H1 (cell line): Measurements from ENCODE around the gene FOXP2. TPM values are rescaled to one million over a fixed set of nuclear protein-coding genes. Genes with fewer than 3 reads are reported as not detected.

Experiments used
- CTCF ChIA-PET: fragments of 300-600 bp; sonication (Branson Sonifier 250); formaldehyde crosslinking; loops from one replicate; lab custom pipeline; 2021; ENCODE audit not compliant: partially characterized antibody; lab: Charles Lee
- POLR2A ChIA-PET: fragments of 300-600 bp; sonication (Branson Sonifier 250); formaldehyde crosslinking; loops from one replicate; lab custom pipeline; 2021; ENCODE audit warnings: inconsistent platforms; ENCODE audit not compliant: partially characterized antibody; lab: Charles Lee
- DNase-seq, 2 experiments: peaks; one replicate each; pipeline versions ENCODE4 v3.0.0 to v3.0.0-alpha.2; 2010 to 2022; ENCODE audit warnings: low spot score in 2 of 2, low read depth in 1 of 2, mixed read lengths in 1 of 2
- FAIRE-seq: peaks from 2 replicates; lab custom pipeline; 2011; peaks lifted over from hg19 to GRCh38; lab: Jason Lieb, UNC
- H2AFZ ChIP-seq: 2 replicates; pipeline ENCODE4 v1.8.1; 2012; ENCODE audit warnings: low read length, inconsistent platforms
- H2AK5ac ChIP-seq: 2 replicates; pipeline ENCODE4 v1.6.1; 2013; ENCODE audit warnings: low read depth, low read length
- H2BK120ac ChIP-seq: replicated peaks from 2 replicates; pipeline ENCODE3; 2013; ENCODE audit warnings: low read depth, low read length, inconsistent platforms
- H2BK12ac ChIP-seq: 2 replicates; pipeline ENCODE4 v1.6.1; 2013; ENCODE audit warnings: low read depth, low read length
- H2BK15ac ChIP-seq: 2 replicates; pipeline ENCODE4 v1.6.1; 2013; ENCODE audit warnings: low read length
- H2BK20ac ChIP-seq: 2 replicates; pipeline ENCODE4 v1.6.1; 2013; ENCODE audit warnings: low read length
- H2BK5ac ChIP-seq: 2 replicates; pipeline ENCODE4 v1.6.1; 2013; ENCODE audit warnings: low read depth, low read length
- H3K14ac ChIP-seq: 2 replicates; pipeline ENCODE4 v1.6.1; 2013; ENCODE audit warnings: inconsistent platforms; ENCODE audit not compliant: insufficient read length
- H3K18ac ChIP-seq: 2 replicates; pipeline ENCODE4 v1.6.1; 2013; ENCODE audit warnings: low read length; ENCODE audit errors: extremely low read depth
- H3K23ac ChIP-seq: 2 replicates; pipeline ENCODE4 v1.6.1; 2013; ENCODE audit warnings: inconsistent platforms; ENCODE audit not compliant: insufficient read length
- H3K23me2 ChIP-seq: 2 replicates; pipeline ENCODE4 v1.6.1; 2013; ENCODE audit warnings: low read depth, low read length
- H3K27ac ChIP-seq: 2 replicates; pipeline ENCODE4 v1.6.1; 2011; ENCODE audit warnings: low read depth, low read length, inconsistent platforms
- H3K27me3 ChIP-seq, 4 experiments: replicated peaks in 1 of 4; 1 replicate in 1 of 4; 2 replicates in 3 of 4; pipeline versions ENCODE4 v1.6.1 to v1.8.1; 2011 to 2013; ENCODE audit warnings: low read length in 3 of 4, mild to moderate bottlenecking in 3 of 4, inconsistent platforms in 2 of 4, mixed read lengths in 2 of 4, moderate library complexity in 1 of 4; ENCODE audit not compliant: control insufficient read depth in 3 of 4, insufficient read depth in 3 of 4; ENCODE audit errors: extremely low read depth in 1 of 4
- H3K36me3 ChIP-seq, 4 experiments: 2 replicates each; pipeline versions ENCODE4 v1.6.1 to v1.8.1; 2011 to 2013; ENCODE audit warnings: mild to moderate bottlenecking in 4 of 4, low read length in 3 of 4, moderate library complexity in 2 of 4, control low read depth in 1 of 4, inconsistent platforms in 1 of 4; ENCODE audit not compliant: insufficient read depth in 4 of 4, control insufficient read depth in 2 of 4
- H3K4ac ChIP-seq: replicated peaks from 2 replicates; pipeline ENCODE3; 2013; ENCODE audit warnings: low read length, low read depth, mixed read lengths, inconsistent platforms; ENCODE audit not compliant: insufficient read length
- H3K4me1 ChIP-seq, 4 experiments: replicated peaks in 1 of 4; 1 replicate in 1 of 4; 2 replicates in 3 of 4; pipeline versions ENCODE4 v1.6.1 to v1.8.1; 2011 to 2013; ENCODE audit warnings: low read length in 3 of 4, inconsistent platforms in 2 of 4, mixed read lengths in 1 of 4; ENCODE audit not compliant: insufficient read depth in 4 of 4, control insufficient read depth in 3 of 4
- H3K4me2 ChIP-seq, 2 experiments: 2 replicates each; pipeline versions ENCODE4 v1.6.1 to v1.8.1; 2011 to 2013; ENCODE audit warnings: low read depth in 2 of 2, low read length in 2 of 2, control low read depth in 1 of 2, inconsistent platforms in 1 of 2, mild to moderate bottlenecking in 1 of 2; ENCODE audit not compliant: insufficient read depth in 1 of 2
- H3K4me3 ChIP-seq, 4 experiments: fragments of 200-600, 300-600 bp in 1 of 4; sonication (generic), shearing (Covaris generic), sonication (Bioruptor Twin) in 1 of 4; 2 replicates each; pipeline versions ENCODE4 v1.5.1 to v1.8.1; 2011 to 2016; ENCODE audit warnings: low read length in 4 of 4, low read depth in 3 of 4, control low read depth in 2 of 4, inconsistent platforms in 2 of 4, mild to moderate bottlenecking in 2 of 4, mixed read lengths in 1 of 4, moderate library complexity in 1 of 4; ENCODE audit not compliant: insufficient read depth in 2 of 4; ENCODE audit errors: extremely low read depth in 1 of 4
- H3K56ac ChIP-seq: replicated peaks from 2 replicates; pipeline ENCODE3; 2013; ENCODE audit warnings: low read depth, mild to moderate bottlenecking, mixed read lengths, low read length, inconsistent platforms; ENCODE audit not compliant: insufficient read length
- H3K79me1 ChIP-seq: 2 replicates; pipeline ENCODE4 v1.6.1; 2013; ENCODE audit warnings: low read depth, low read length, control low read depth
- H3K79me2 ChIP-seq, 2 experiments: 2 replicates each; pipeline versions ENCODE4 v1.6.1 to v1.8.1; 2012 to 2013; ENCODE audit warnings: low read length in 2 of 2, mild to moderate bottlenecking in 2 of 2, inconsistent platforms in 1 of 2; ENCODE audit not compliant: insufficient read depth in 2 of 2, control insufficient read depth in 1 of 2
- H3K9ac ChIP-seq, 4 experiments: replicated peaks in 1 of 4; 1 replicate in 1 of 4; 2 replicates in 3 of 4; pipeline versions ENCODE4 v1.6.1 to v1.8.1; 2011 to 2013; ENCODE audit warnings: low read depth in 3 of 4, low read length in 3 of 4, control low read depth in 2 of 4, mild to moderate bottlenecking in 2 of 4, moderate library complexity in 2 of 4, inconsistent platforms in 1 of 4; ENCODE audit errors: extremely low read depth in 1 of 4
- H3K9me3 ChIP-seq, 2 experiments: 2 replicates each; pipeline versions ENCODE4 v1.6.1 to v1.8.1; 2012 to 2013; ENCODE audit warnings: mild to moderate bottlenecking in 2 of 2, moderate library complexity in 2 of 2, control low read depth in 1 of 2, inconsistent platforms in 1 of 2, low read depth in 1 of 2, low read length in 1 of 2, mixed read lengths in 1 of 2; ENCODE audit not compliant: insufficient read depth in 2 of 2
- H4K20me1 ChIP-seq, 2 experiments: replicated peaks in 1 of 2; 2 replicates each; pipeline versions ENCODE3 to v1.8.1; 2011 to 2013; ENCODE audit warnings: inconsistent platforms in 2 of 2, low read length in 2 of 2, mild to moderate bottlenecking in 1 of 2; ENCODE audit not compliant: insufficient read depth in 2 of 2, control insufficient read depth in 1 of 2
- H4K5ac ChIP-seq: 2 replicates; pipeline ENCODE4 v1.6.1; 2013; ENCODE audit warnings: low read length, low read depth, mixed read lengths, inconsistent platforms; ENCODE audit not compliant: insufficient read length
- H4K8ac ChIP-seq: 2 replicates; pipeline ENCODE4 v1.8.0; 2013; ENCODE audit warnings: mild to moderate bottlenecking, moderate library complexity, low read length, inconsistent platforms; ENCODE audit not compliant: insufficient read depth; ENCODE audit errors: extremely low read depth
- H4K91ac ChIP-seq: replicated peaks from 2 replicates; pipeline ENCODE3; 2013; ENCODE audit warnings: low read length, mixed read lengths, inconsistent platforms; ENCODE audit not compliant: insufficient read length
- BCL11A ChIP-seq, 2 experiments: IDR thresholded peaks; one replicate each; pipeline ENCODE4 v1.6.1; 2011; ENCODE audit warnings: low read depth in 2 of 2, low read length in 2 of 2, mild to moderate bottlenecking in 2 of 2
- CHD2 ChIP-seq: IDR thresholded peaks from 2 replicates; pipeline ENCODE4 v1.6.1; 2012; ENCODE audit warnings: low read length, improper control_type of control experiment
- CTBP2 ChIP-seq: IDR thresholded peaks from 2 replicates; pipeline ENCODE4 v1.7.0; 2011; ENCODE audit warnings: borderline replicate concordance, mild to moderate bottlenecking, moderate library complexity, mixed read lengths, low read length; ENCODE audit not compliant: insufficient read depth, insufficient read length
- EZH2 ChIP-seq: fragments of 200-600 bp; sonication (generic); IDR thresholded peaks from 2 replicates; pipeline ENCODE4 v1.7.1; 2012; ENCODE audit warnings: low read depth, mild to moderate bottlenecking, moderate library complexity, low read length, inconsistent platforms; ENCODE audit not compliant: severe bottlenecking
- HDAC2 ChIP-seq, 2 experiments: fragments of 300-600 bp in 1 of 2; sonication (generic) in 1 of 2; IDR thresholded peaks; 2 replicates each; pipeline ENCODE4 v1.6.1; 2011 to 2012; ENCODE audit warnings: low read depth in 2 of 2, low read length in 2 of 2, mild to moderate bottlenecking in 2 of 2, moderate library complexity in 2 of 2, borderline replicate concordance in 1 of 2, inconsistent platforms in 1 of 2
- KDM1A ChIP-seq: fragments of 200-600, 300-600 bp; sonication (generic); IDR thresholded peaks from 2 replicates; pipeline ENCODE4 v1.7.1; 2016; ENCODE audit warnings: mild to moderate bottlenecking, low read length, borderline replicate concordance
- POLR2A ChIP-seq, 2 experiments: IDR thresholded peaks; 1 replicate in 1 of 2; 2 replicates in 1 of 2; pipeline ENCODE4 v1.6.1; 2011; ENCODE audit warnings: low read depth in 2 of 2, low read length in 2 of 2, mild to moderate bottlenecking in 2 of 2; ENCODE audit errors: control extremely low read depth in 1 of 2
- RAD21 ChIP-seq, 2 experiments: IDR thresholded peaks in 1 of 2; conservative IDR thresholded peaks in 1 of 2; 2 replicates each; pipeline ENCODE4 v1.6.1; 2011; ENCODE audit warnings: low read depth in 2 of 2, low read length in 2 of 2, improper control_type of control experiment in 1 of 2, inconsistent platforms in 1 of 2, mild to moderate bottlenecking in 1 of 2, moderate library complexity in 1 of 2
- RNF2 ChIP-seq: fragments of 200-900, 300-1000 bp; sonication (generic); IDR thresholded peaks from 2 replicates; pipeline ENCODE4 v1.7.1; 2016; ENCODE audit warnings: borderline replicate concordance, low read depth, mild to moderate bottlenecking, antibody characterized with exemption, low read length; ENCODE audit not compliant: poor library complexity, severe bottlenecking; ENCODE audit errors: missing control alignments
- TEAD4 ChIP-seq: IDR thresholded peaks from 2 replicates; pipeline ENCODE4 v1.6.1; 2012; ENCODE audit warnings: low read depth, low read length, inconsistent platforms, mixed read lengths
- YY1 ChIP-seq: IDR thresholded peaks from 2 replicates; pipeline ENCODE4 v1.6.1; 2011; ENCODE audit warnings: low read depth, mild to moderate bottlenecking, low read length
- ZNF274 ChIP-seq: IDR thresholded peaks from 2 replicates; pipeline ENCODE4 v1.7.0; 2012; ENCODE audit warnings: low read length, borderline replicate concordance; ENCODE audit errors: extremely low read depth
- WGBS, 2 experiments: shearing (Covaris generic) in 1 of 2; methylation state at CpG; one replicate each; pipeline versions ENCODE4 v1.1.6 to v1.1.7; 2013 to 2015; ENCODE audit warnings: low lambda C conversion rate in 2 of 2, mixed read lengths in 2 of 2, inconsistent platforms in 1 of 2, low coverage in 1 of 2, missing lambda C conversion rate in 1 of 2; ENCODE audit not compliant: insufficient replicate concordance in 2 of 2, insufficient coverage in 1 of 2, insufficient read length in 1 of 2; ENCODE audit errors: extremely low coverage in 1 of 2, missing lambda C conversion rate in 1 of 2; 5-methylcytosine and 5-hydroxymethylcytosine counted together
- polyA plus RNA-seq, 7 experiments: library from polyadenylated mRNA; depleted of rRNA in 3 of 7; stranded (reverse) in 5 of 7; unstranded in 2 of 7; fragments of >200 nt in 5 of 7; fragments of 200-250 nt in 2 of 7; gene quantifications; 1 replicate in 5 of 7; 2 replicates in 1 of 7; 4 replicates in 1 of 7; pipeline versions ENCODE4 v1.2.1 to v1.2.3, GENCODE V29; 2011 to 2013; ENCODE audit warnings: missing spikeins in 2 of 7, mixed read lengths in 2 of 7
- total RNA-seq: library from RNA; stranded (reverse); fragmentation: NEBNext Ultra II Directional; extraction: Animal tissue kit (Norgen Biotek cat#: 25700); gene quantifications from 2 replicates; pipeline ENCODE4 v1.2.1, GENCODE V29; 2021
- TF ChIP-seq, protein P1 (sequence below): IDR thresholded peaks from 2 replicates; pipeline ENCODE4 v1.6.1; 2011; ENCODE audit warnings: low read depth, mild to moderate bottlenecking, low read length; ENCODE audit not compliant: insufficient read depth

Gene FOXP2
- total and polyA plus RNA-seq, 2 of the 8 experiments (the other 6 are each of a cell fraction or from before 2014, with no cell fraction given), result 0.09 to 0.43 TPM

DNA sequence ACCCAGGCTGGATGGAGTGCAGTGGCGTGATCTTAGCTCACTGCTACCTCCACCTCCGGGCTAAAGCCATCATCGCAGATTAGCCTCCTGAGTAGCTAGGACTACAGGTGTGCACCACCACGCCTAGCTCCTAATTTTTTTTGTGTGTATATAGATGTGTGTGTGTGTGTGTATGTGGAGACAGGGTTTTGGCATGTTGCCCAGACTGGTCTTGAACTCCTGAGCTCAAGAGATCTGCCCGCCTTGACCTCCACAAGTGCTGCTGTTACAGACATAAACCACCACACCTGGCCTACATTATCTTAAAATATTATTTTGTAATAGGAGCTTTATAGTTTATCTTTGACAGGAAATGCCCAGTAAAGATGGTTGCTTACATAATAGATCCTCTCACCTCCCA lies 25.0 kb downstream of the FOXP2 start:
- no peak overlapping the region for H3K23ac ChIP-seq
- no peak for FAIRE-seq
- POLR2A ChIA-PET, result no interaction called here
- no peak for TF ChIP-seq KDM1A
- TF ChIP-seq YY1, result no peak
- no peak for TF ChIP-seq RAD21 (IDR thresholded peaks at IDR 0.05 in 1 of 2, conservative IDR thresholded peaks at IDR 0.05 in 1 of 2; ENCODE audit: low read depth in 2 of 2, low read length in 2 of 2)
- no peak for TF ChIP-seq RNF2
- TF ChIP-seq TEAD4, result no peak
- TF ChIP-seq BCL11A (IDR thresholded peaks at IDR 0.05; ENCODE audit: low read depth in 2 of 2, low read length in 2 of 2), result no peak
- no peak for TF ChIP-seq CTBP2
- no peak for TF ChIP-seq POLR2A (IDR thresholded peaks at IDR 0.05; ENCODE audit: control extremely low read depth in 1 of 2, low read depth in 2 of 2, low read length in 2 of 2)
- TF ChIP-seq, protein P1, sequence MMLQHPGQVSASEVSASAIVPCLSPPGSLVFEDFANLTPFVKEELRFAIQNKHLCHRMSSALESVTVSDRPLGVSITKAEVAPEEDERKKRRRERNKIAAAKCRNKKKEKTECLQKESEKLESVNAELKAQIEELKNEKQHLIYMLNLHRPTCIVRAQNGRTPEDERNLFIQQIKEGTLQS, result no peak
- TF ChIP-seq HDAC2 (IDR thresholded peaks at IDR 0.05; ENCODE audit: borderline replicate concordance in 1 of 2, low read depth in 2 of 2, low read length in 2 of 2), result no peak
- TF ChIP-seq ZNF274, result no peak
- TF ChIP-seq EZH2, result no peak
- no peak for TF ChIP-seq CHD2

More for the DNA sequence above, 25.0 kb downstream of the FOXP2 start:
- no peak overlapping the region for H2AFZ ChIP-seq
- no peak overlapping the region for H2BK120ac ChIP-seq
- H3K56ac ChIP-seq, result no peak overlapping the region
- no peak overlapping the region for H2BK12ac ChIP-seq
- no peaks in the 10 kb centered on the region for H3K4me1 ChIP-seq
- no peak overlapping the region for H2BK20ac ChIP-seq
- no peak overlapping the region for H3K18ac ChIP-seq
- H3K23me2 ChIP-seq, result no peaks in the 10 kb centered on the region
- H3K79me2 ChIP-seq, result no peaks in the 10 kb centered on the region
- H4K5ac ChIP-seq, result no peak overlapping the region
- DNase-seq, result no peak
- H3K36me3 ChIP-seq, result no peaks in the 10 kb centered on the region
- H3K14ac ChIP-seq, result no peak overlapping the region
- no peak overlapping the region for H2BK5ac ChIP-seq
- CTCF ChIA-PET, result interaction anchor here (0.6 to 1.9 kb wide), 2 partner anchors 13 to 1497 kb away, joined by 3 to 8 read pairs; no protein-coding TSS in a partner anchor
- no peaks in the 10 kb centered on the region for H3K9me3 ChIP-seq
- no peak overlapping the region for H3K4me2 ChIP-seq
- H4K8ac ChIP-seq, result no peak overlapping the region
- H3K4ac ChIP-seq, result no peak overlapping the region
- H2AK5ac ChIP-seq, result no peak overlapping the region
- no peak overlapping the region for H3K27ac ChIP-seq
- no peaks in the 10 kb centered on the region for H3K27me3 ChIP-seq
- no peak overlapping the region for H4K91ac ChIP-seq
- H3K9ac ChIP-seq, result no peak overlapping the region
- 95% methylated on average over 5 of the region's 5 CpGs; no CpG with 5 or more reads in 1 of the 2 experiments for WGBS, 2 experiments
- H4K20me1 ChIP-seq, result no peaks in the 10 kb centered on the region
- no peak overlapping the region for H3K4me3 ChIP-seq
- no peak overlapping the region for H2BK15ac ChIP-seq
- no peaks in the 10 kb centered on the region for H3K79me1 ChIP-seq
